ENCODE measurements around the gene RGP1. TPM values are rescaled to one million over a fixed set of nuclear protein-coding genes. Genes with fewer than 3 reads are reported as not detected.

Gene RGP1
- total RNA-seq, 3 donors from 2014 or later = 46.5 to 55.7 (median 55.7) TPM

DNA sequence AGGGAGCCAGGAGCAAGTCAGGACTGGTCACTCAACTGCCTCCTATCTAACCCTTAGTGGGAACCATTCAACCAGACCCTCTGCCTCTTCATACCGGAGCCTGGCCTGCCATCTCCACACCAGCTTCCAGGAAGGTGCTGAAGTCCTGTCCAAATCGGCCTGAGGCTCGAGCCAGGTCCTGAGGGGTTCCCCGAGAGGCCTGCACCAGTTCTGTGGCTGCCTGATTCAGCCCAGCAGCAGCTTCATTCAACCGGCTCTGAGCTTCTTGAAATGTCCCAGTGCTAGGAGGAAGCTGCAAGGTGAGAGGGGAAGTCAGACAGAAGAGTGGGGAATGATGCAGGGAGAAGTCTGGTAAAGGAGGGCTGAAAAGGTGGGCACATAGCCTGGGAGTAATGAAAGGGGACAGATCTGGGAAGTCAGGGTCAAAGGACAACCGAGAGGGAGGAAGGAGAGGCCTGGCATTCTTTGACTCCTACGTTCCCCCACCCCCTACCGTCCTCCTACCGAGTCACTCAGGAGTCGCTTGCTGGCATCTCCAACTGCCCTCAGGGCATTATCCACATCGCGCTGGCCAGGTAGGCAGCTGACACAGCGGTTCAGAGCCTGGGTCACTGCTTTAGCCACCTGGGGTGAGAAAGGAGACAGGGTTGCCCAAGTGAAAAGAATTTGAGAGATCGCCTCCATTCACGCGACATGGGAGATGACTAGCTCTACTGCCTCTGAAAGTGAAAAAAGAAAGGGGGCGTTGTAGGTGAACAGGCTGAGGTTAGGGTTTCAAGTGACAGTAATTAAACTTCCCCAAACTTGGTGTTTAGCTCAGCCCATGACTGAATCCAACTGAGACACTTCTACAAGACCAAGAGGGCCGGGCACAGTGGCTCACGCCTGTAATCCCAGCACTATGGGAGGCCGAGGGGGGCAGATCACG lies 37.3 kb upstream of the RGP1 start:
- TF ChIP-seq, protein P1, sequence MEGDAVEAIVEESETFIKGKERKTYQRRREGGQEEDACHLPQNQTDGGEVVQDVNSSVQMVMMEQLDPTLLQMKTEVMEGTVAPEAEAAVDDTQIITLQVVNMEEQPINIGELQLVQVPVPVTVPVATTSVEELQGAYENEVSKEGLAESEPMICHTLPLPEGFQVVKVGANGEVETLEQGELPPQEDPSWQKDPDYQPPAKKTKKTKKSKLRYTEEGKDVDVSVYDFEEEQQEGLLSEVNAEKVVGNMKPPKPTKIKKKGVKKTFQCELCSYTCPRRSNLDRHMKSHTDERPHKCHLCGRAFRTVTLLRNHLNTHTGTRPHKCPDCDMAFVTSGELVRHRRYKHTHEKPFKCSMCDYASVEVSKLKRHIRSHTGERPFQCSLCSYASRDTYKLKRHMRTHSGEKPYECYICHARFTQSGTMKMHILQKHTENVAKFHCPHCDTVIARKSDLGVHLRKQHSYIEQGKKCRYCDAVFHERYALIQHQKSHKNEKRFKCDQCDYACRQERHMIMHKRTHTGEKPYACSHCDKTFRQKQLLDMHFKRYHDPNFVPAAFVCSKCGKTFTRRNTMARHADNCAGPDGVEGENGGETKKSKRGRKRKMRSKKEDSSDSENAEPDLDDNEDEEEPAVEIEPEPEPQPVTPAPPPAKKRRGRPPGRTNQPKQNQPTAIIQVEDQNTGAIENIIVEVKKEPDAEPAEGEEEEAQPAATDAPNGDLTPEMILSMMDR (IDR thresholded peaks at IDR 0.05) = no peak
- H3K9me3 ChIP-seq = no peaks in the 10 kb centered on the region
- DNase-seq (no peak), ATAC-seq (no peak)
- intact Hi-C loops (cut with DNase I, micrococcal nuclease) = no loop called here
- no peak overlapping the region for H3K4me3 ChIP-seq
- no peaks in the 10 kb centered on the region for H3K4me1 ChIP-seq (ENCODE audit: low read depth)
- H3K36me3 ChIP-seq (ENCODE audit: low read depth) = peaks cover 13% of the 10 kb centered on the region

DNA sequence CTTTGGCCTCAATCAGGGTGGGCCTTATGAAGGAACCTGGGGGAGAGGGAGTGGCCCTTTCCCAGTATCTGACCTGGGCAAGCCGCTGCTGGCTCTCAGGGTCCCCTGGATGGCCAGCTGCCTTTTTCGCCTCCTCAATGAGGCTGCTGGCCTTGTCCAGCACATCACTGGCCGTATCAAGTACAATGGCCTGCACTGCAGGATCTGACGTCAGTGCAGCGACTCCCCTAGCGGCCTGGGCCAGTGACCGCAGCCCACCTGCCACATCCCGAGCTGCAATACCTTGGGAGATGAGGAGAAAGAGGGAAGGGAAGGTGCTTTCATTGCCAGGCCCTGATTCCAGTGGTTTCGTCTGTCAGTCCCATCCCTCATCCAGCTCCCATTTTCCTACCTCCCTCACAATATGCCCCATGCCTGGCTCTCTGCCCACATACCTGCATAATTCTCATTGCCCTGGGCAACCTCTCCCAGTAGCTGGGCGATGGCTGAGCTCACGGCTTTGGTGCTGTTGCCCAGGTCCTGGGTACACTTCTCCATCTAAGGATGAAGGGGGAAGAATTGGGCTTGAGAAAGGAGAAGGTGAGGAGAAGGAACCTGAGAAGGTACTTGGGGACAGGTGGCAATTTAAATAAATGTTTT lies 36.2 kb upstream of the RGP1 start:
- DNase-seq (no peak), ATAC-seq (no peak)
- Histone ChIP-seq H3K4me3 (no peak overlapping the region), H3K9me3 (no peaks in the 10 kb centered on the region), H3K36me3 (ENCODE audit: low read depth) (peaks cover 21% of the 10 kb centered on the region), H3K4me1 (ENCODE audit: low read depth) (no peaks in the 10 kb centered on the region)
- intact Hi-C loops (cut with DNase I, micrococcal nuclease) = no loop called here
- TF ChIP-seq, protein P1 (IDR thresholded peaks at IDR 0.05) = no peak

DNA sequence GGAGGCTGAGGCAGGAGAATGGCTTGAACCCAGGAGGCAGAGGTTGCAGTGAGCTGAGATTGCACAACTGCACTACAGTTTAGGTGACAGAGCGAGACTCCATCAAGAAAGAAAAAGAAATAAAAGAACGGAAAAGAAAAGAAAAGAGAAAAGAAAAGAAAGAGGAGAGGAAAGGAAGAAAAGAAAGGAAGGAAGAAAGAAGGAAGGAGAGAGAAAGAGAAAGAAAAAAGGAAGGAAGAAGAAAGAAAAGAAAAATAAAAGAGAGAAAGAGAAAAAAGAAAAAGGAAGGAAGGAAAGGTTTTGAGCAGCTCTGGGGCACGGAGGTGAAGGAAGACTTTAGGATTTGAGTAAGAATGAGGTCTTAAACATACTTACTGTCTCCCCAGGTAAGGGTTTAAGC lies 35.5 kb upstream of the RGP1 start:
- Histone ChIP-seq H3K9me3 (no peaks in the 10 kb centered on the region), H3K4me1 (ENCODE audit: low read depth) (no peaks in the 10 kb centered on the region), H3K4me3 (no peak overlapping the region), H3K36me3 (ENCODE audit: low read depth) (peaks cover 21% of the 10 kb centered on the region)
- TF ChIP-seq, protein P1 (IDR thresholded peaks at IDR 0.05) = no peak
- intact Hi-C loops (cut with DNase I, micrococcal nuclease) = no loop called here
- DNase-seq (no peak), ATAC-seq (no peak)

DNA sequence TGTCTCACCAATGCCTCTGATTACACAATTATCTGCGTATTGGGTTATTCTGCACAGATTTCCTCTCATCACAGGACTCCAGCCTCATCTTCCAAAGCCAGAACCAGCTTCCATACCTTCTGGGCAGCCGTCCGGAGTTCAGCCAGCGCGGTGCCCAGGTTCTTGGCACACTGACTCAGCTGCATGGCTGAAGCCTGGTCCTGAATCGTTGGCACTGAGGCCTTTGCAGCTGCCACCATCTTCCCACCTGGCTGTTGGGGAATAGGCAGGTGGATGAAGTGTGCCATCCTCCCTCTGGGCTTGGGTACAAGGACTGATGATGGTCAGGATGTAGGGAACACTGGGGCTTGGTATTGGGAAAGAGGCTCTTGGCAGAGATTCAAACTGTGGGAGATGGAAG lies 35.0 kb upstream of the RGP1 start:
- ATAC-seq (no peak), DNase-seq (no peak)
- Histone ChIP-seq H3K9me3 (no peaks in the 10 kb centered on the region), H3K4me3 (no peak overlapping the region), H3K36me3 (ENCODE audit: low read depth) (peaks cover 21% of the 10 kb centered on the region), H3K4me1 (ENCODE audit: low read depth) (no peaks in the 10 kb centered on the region)
- TF ChIP-seq, protein P1 (IDR thresholded peaks at IDR 0.05) = no peak
- intact Hi-C loops (cut with DNase I, micrococcal nuclease) = no loop called here

DNA sequence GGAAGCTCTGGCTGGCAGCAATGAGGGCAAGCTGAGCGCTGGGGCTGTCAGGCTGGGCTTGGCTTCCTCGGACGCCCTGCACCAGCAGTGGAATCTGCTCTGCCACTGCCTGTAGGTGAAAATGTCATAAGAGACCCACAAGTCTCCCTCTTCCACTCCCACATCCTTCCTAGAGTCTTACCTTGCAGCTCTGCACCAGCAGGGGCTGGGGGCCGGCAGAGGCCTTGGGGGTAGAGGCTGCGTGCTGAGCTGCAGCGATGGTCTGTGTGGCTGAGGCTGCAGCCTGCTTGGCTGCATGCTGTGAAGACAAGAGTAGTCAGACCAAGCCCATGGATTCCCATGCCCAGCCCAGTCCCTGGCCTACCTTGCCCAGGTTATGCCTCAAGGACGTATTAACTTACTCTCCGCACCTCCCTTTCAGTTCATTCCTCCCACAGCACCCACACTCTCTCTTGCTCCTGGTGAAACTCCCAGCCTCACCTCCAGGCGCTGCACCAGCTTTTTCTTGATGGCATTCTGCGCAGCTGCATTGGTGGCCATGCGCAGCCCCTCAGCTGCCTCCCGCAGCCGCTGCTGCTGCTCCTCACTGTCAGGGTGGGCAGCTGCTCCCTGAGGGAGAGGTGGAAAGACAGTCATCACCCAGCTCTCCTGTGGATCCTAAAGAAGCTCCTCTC lies 34.4 kb upstream of the RGP1 start:
- DNase-seq (no peak), ATAC-seq (no peak)
- no peak overlapping the region for H3K4me3 ChIP-seq
- no peaks in the 10 kb centered on the region for H3K4me1 ChIP-seq (ENCODE audit: low read depth)
- peaks cover 21% of the 10 kb centered on the region for H3K36me3 ChIP-seq (ENCODE audit: low read depth)
- intact Hi-C loops (cut with DNase I, micrococcal nuclease) = no loop called here
- TF ChIP-seq, protein P1 (IDR thresholded peaks at IDR 0.05) = no peak
- no peaks in the 10 kb centered on the region for H3K9me3 ChIP-seq
